Cardiac fibroblast (primary cell): ENCODE measurements around the gene NFIB.

Experiments
- DNase-seq, 2 donors: peaks; one replicate each; pipeline versions ENCODE4 v3.0.0 to v3.0.0-alpha.2; 2010; ENCODE audit warnings: low read depth in 2 of 2
- H3K4me3 ChIP-seq, 2 donors: replicated peaks in 1 of 2; 1 replicate in 1 of 2; 2 replicates in 1 of 2; pipeline ENCODE4 v1.5.1; 2011; ENCODE audit warnings: low read depth in 2 of 2, low read length in 2 of 2, mild to moderate bottlenecking in 2 of 2, moderate library complexity in 1 of 2
- CTCF ChIP-seq: IDR thresholded peaks from one replicate; pipeline ENCODE4 v1.5.1; 2011; ENCODE audit warnings: low read depth, mild to moderate bottlenecking, low read length, inconsistent platforms

The NFIB gene

GRCh38 chr9:14313378-14313940 is 482 bp downstream of the NFIB start:
- peak; percentile 48 to 61 for DNase-seq
- TF ChIP-seq CTCF = no peak
- H3K4me3 ChIP-seq = peak overlapping the region; percentile 72 to 81

- no peak for TF ChIP-seq CTCF
- DNase-seq = peak; percentile 39 to 44
- H3K4me3 ChIP-seq = peak overlapping the region; percentile 72 to 81
Observed at GRCh38 chr9:14312719-14313377, 1.1 kb downstream of the NFIB start.

GRCh38 chr9:14311956-14312685 is 1.8 kb downstream of the NFIB start:
- H3K4me3 ChIP-seq = peak overlapping the region; percentile 72 to 81
- peak in 1 of 2 donors; percentile 36 for DNase-seq
- no peak for TF ChIP-seq CTCF

GRCh38 chr9:14311171-14311949 is 2.6 kb downstream of the NFIB start:
- H3K4me3 ChIP-seq = peak overlapping the region; percentile 72 to 81

GRCh38 chr9:14310311-14310710 is 3.6 kb downstream of the NFIB start:
- TF ChIP-seq CTCF = no peak
- peak in 1 of 2 donors; percentile 32 for DNase-seq
- H3K4me3 ChIP-seq = peak overlapping the region; percentile 72 to 81

More at GRCh38 chr9:14311171-14311949, 2.6 kb downstream of the NFIB start:
- peak in 1 of 2 donors; percentile 19 for DNase-seq
- TF ChIP-seq CTCF = no peak

- TF ChIP-seq CTCF = no peak
- H3K4me3 ChIP-seq = peak overlapping the region; percentile 13 to 72
- DNase-seq = peak; percentile 73 to 85
Observed at GRCh38 chr9:14309403-14309802, 4.5 kb downstream of the NFIB start.
